HepG2 (cell line): ENCODE results near the gene YIF1B. TPM values are rescaled to one million over a fixed set of nuclear protein-coding genes. Genes with fewer than 3 reads are reported as not detected.

Experiments used
- ATAC-seq: fragments of 200-7000 bp; cut with Tn5 transposase; 3 replicates; pipeline ENCODE4 v1.9.1; 2020; ENCODE audit warnings: mild to moderate bottlenecking, moderate library complexity
- BruUV-seq: library from RNA; stranded (reverse); fragments of 400-500 nt; replicated peaks from 2 replicates; lab custom pipeline; 2021; lab: Mats Ljungman, UMichigan
- CTCF ChIA-PET: fragments of 300-600 bp; formaldehyde crosslinking; extraction: SDS; loops from one replicate; lab custom pipeline; 2021; ENCODE audit warnings: low total read pairs, inconsistent platforms, low intra/inter-chr PET ratio; lab: Yijun Ruan, JAX
- POLR2A ChIA-PET: fragments of 350-600 bp; sonication (Branson Sonifier 250); formaldehyde crosslinking; loops from one replicate; lab custom pipeline; 2020; ENCODE audit warnings: antibody characterized with exemption, inconsistent platforms; lab: Yijun Ruan, JAX
- DNase-seq: peaks from one replicate; pipeline ENCODE4 v3.0.0-alpha.2; 2015; ENCODE audit warnings: low spot score
- FAIRE-seq: peaks from 3 replicates; lab custom pipeline; 2011; peaks lifted over from hg19 to GRCh38; lab: Jason Lieb, UNC
- H2AFZ ChIP-seq: one replicate; pipeline ENCODE4 v1.6.1; 2011; ENCODE audit warnings: low read length, inconsistent platforms
- H3K27ac ChIP-seq: fragments of 300-600 bp; 3 replicates; pipeline ENCODE4 v1.8.0; 2011; ENCODE audit warnings: mixed run types, mild to moderate bottlenecking, mixed read lengths, low read length, inconsistent platforms; ENCODE audit not compliant: insufficient read depth; ENCODE audit errors: extremely low read length
- H3K27me3 ChIP-seq, 2 experiments: fragments of 200-600 bp in 1 of 2; 2 replicates in 1 of 2; 3 replicates in 1 of 2; pipeline versions ENCODE4 v1.6.0 to v1.8.0; 2011; ENCODE audit warnings: low read length in 2 of 2, mild to moderate bottlenecking in 2 of 2, moderate library complexity in 2 of 2, inconsistent platforms in 1 of 2; ENCODE audit not compliant: insufficient read depth in 2 of 2, control insufficient read depth in 1 of 2
- H3K36me3 ChIP-seq, 2 experiments: fragments of 200-600 bp in 1 of 2; replicated peaks in 1 of 2; 2 replicates in 1 of 2; 3 replicates in 1 of 2; pipeline versions ENCODE4 v1.5.1 to v1.8.0; 2011; ENCODE audit warnings: low read length in 2 of 2, inconsistent platforms in 1 of 2; ENCODE audit not compliant: insufficient read depth in 2 of 2, control insufficient read depth in 1 of 2
- H3K4me1 ChIP-seq: 2 replicates; pipeline ENCODE4 v1.5.1; 2012; ENCODE audit warnings: low read length, inconsistent platforms; ENCODE audit not compliant: insufficient read depth
- H3K4me2 ChIP-seq: 2 replicates; pipeline ENCODE4 v1.6.0; 2011; ENCODE audit warnings: low read depth, low read length, inconsistent platforms
- H3K4me3 ChIP-seq, 3 experiments: fragments of 200-600 bp in 1 of 3; sonication (generic), shearing (Covaris generic) in 1 of 3; replicated peaks in 1 of 3; 2 replicates each; pipeline ENCODE4 v1.5.1; 2011 to 2016; ENCODE audit warnings: low read length in 3 of 3, inconsistent platforms in 2 of 3, low read depth in 2 of 3, mild to moderate bottlenecking in 2 of 3, control low read depth in 1 of 3, mixed read lengths in 1 of 3; ENCODE audit not compliant: insufficient read depth in 1 of 3
- H3K79me2 ChIP-seq: one replicate; pipeline ENCODE4 v1.6.1; 2011; ENCODE audit warnings: low read length, inconsistent platforms; ENCODE audit not compliant: insufficient read depth
- H3K9ac ChIP-seq: 2 replicates; pipeline ENCODE4 v1.6.0; 2011; ENCODE audit warnings: mild to moderate bottlenecking, low read depth, low read length, inconsistent platforms; ENCODE audit not compliant: insufficient read depth
- H3K9me3 ChIP-seq: 2 replicates; pipeline ENCODE4 v1.5.1; 2012; ENCODE audit warnings: mild to moderate bottlenecking, low read length
- H4K20me1 ChIP-seq: 2 replicates; pipeline ENCODE4 v1.6.0; 2011; ENCODE audit warnings: inconsistent platforms, mild to moderate bottlenecking, low read length, moderate library complexity; ENCODE audit not compliant: insufficient read depth
- ATRX ChIP-seq: sonication (generic); formaldehyde crosslinking; IDR thresholded peaks from 2 replicates; pipeline ENCODE4 v1.4.0; 2020; ENCODE audit warnings: missing genetic modification reagents, borderline replicate concordance
- BHLHE40 ChIP-seq: IDR thresholded peaks from 2 replicates; pipeline ENCODE4 v1.6.1; 2011; ENCODE audit warnings: low read length, improper control_type of control experiment
- GLI4 ChIP-seq: sonication (generic); formaldehyde crosslinking; IDR thresholded peaks from 2 replicates; pipeline ENCODE4 v1.5.1; 2020; ENCODE audit warnings: missing genetic modification reagents, mild to moderate bottlenecking, moderate library complexity, borderline replicate concordance
- ZNF263 ChIP-seq: sonication (generic); formaldehyde crosslinking; IDR thresholded peaks from 2 replicates; pipeline ENCODE4 v1.4.0; 2020; ENCODE audit warnings: missing genetic modification reagents
- ZNF460 ChIP-seq: sonication (generic); formaldehyde crosslinking; IDR thresholded peaks from 2 replicates; pipeline ENCODE4 v1.5.1; 2020; ENCODE audit warnings: missing genetic modification reagents, mild to moderate bottlenecking, borderline replicate concordance
- WGBS: methylation state at CpG from one replicate; pipeline ENCODE4 v1.1.6; 2017; ENCODE audit warnings: low lambda C conversion rate; 5-methylcytosine and 5-hydroxymethylcytosine counted together
- in situ Hi-C: cut with HindIII; loops from 2 replicates; pipeline ENCODE4 v1.10.0; 2017; ENCODE audit warnings: low pct_unique_long_range_greater_than_20kb; ENCODE audit not compliant: extremely low pct_ligation_motif_present
- intact Hi-C: fragments of 100-400 bp; cut with micrococcal nuclease; formaldehyde crosslinking; loops from one replicate; pipeline ENCODE4 v1.10.0; 2022; ENCODE audit not compliant: unreplicated experiment
- polyA plus RNA-seq, 8 experiments: library from polyadenylated mRNA; depleted of rRNA in 3 of 8; stranded (reverse) in 7 of 8; unstranded in 1 of 8; fragments of >200 nt; fragmentation: Illumina TruSeq in 4 of 8; extraction: Trizol in 4 of 8; gene quantifications; 2 replicates each; pipeline versions ENCODE4 v1.2.1 to v1.2.3, GENCODE V29; 2011 to 2016; ENCODE audit warnings: low read depth in 4 of 8, missing spikeins in 1 of 8, mixed read lengths in 1 of 8; ENCODE audit not compliant: insufficient read depth in 1 of 8
- total RNA-seq, 5 experiments: library from RNA; depleted of rRNA; stranded (reverse); fragments of >200 nt; fragmentation: Illumina TruSeq; extraction: Trizol; gene quantifications; 2 replicates each; pipeline ENCODE4 v1.2.3, GENCODE V29; 2016; ENCODE audit warnings: low read depth in 1 of 5
- TF ChIP-seq, protein P1 (sequence below): sonication (generic); formaldehyde crosslinking; IDR thresholded peaks from 2 replicates; pipeline ENCODE4 v1.5.1; 2020; ENCODE audit warnings: missing genetic modification reagents, mild to moderate bottlenecking, borderline replicate concordance

YIF1B gene
- total and polyA plus RNA-seq, 2 of the 13 experiments (the other 11 are each of a cell fraction or from before 2014, with no cell fraction given): 41.4 to 85.2 TPM

- no TSS peak for BruUV-seq
- H3K27ac ChIP-seq: no peak overlapping the region
- FAIRE-seq (no peak), DNase-seq (no peak), ATAC-seq (peak; percentile 14)
- no peaks in the 10 kb centered on the region for H3K9me3 ChIP-seq
- in situ Hi-C loops (no loop called here), intact Hi-C loops (no loop called here)
- H3K27me3 ChIP-seq: peaks cover 16 to 53% of the 10 kb centered on the region in 2 experiments; a peak in 4 of 5 replicates
- CTCF ChIA-PET: no interaction called here
- 33% methylated on average over 23 of the region's 23 CpGs for WGBS
- no peak overlapping the region for H3K9ac ChIP-seq
- peak overlapping the region; percentile 88 for H3K4me2 ChIP-seq
- TF ChIP-seq, protein P1, sequence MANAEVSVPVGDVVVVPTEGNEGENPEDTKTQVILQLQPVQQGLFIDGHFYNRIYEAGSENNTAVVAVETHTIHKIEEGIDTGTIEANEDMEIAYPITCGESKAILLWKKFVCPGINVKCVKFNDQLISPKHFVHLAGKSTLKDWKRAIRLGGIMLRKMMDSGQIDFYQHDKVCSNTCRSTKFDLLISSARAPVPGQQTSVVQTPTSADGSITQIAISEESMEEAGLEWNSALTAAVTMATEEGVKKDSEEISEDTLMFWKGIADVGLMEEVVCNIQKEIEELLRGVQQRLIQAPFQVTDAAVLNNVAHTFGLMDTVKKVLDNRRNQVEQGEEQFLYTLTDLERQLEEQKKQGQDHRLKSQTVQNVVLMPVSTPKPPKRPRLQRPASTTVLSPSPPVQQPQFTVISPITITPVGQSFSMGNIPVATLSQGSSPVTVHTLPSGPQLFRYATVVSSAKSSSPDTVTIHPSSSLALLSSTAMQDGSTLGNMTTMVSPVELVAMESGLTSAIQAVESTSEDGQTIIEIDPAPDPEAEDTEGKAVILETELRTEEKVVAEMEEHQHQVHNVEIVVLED (CRISPR knock-in tag): no peak
- peak; percentile 83 for TF ChIP-seq ZNF263 (CRISPR knock-in tag)
- H2AFZ ChIP-seq: no peak overlapping the region
- POLR2A ChIA-PET: interaction anchor here (0.9 to 2.2 kb wide), 6 partner anchors 13 to 42 kb away, joined by 3 to 24 read pairs (median 4); partner anchors contain the start of genes FAM98C, GGN, PSMD8 and SPRED3
- no peaks in the 10 kb centered on the region for H3K36me3 ChIP-seq
- peak overlapping the region; percentile 57 to 75 (median 62); a peak in 4 of 6 replicates for H3K4me3 ChIP-seq
- no peaks in the 10 kb centered on the region for H4K20me1 ChIP-seq
- H3K4me1 ChIP-seq: peaks cover 24% of the 10 kb centered on the region
- H3K79me2 ChIP-seq: no peaks in the 10 kb centered on the region
Measured at GRCh38 chr19:38360839-38361631, 45.3 kb upstream of the YIF1B start.

DNA sequence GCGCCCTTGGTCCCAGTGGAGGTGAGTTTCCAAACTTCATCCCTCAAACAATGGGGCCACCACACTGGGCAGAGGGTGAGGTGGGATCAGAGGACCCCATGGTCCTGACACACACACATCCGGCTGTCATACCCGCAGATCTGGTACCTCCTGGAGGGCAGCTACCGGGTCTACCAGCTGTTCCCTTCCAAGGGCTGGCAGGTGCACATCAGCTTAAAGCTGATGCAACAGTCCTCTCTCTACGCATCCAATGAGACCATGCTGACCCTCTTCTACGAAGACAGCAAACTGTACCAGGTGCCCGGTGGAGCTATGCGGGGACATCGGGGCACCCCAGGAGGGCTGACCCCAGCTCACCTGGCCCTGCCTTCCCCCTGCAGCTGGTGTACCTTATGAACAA, 44.6 kb upstream of the YIF1B start:
- DNase-seq (no peak), ATAC-seq (no peak), FAIRE-seq (no peak)
- no TSS peak for BruUV-seq
- H3K9me3 ChIP-seq: no peaks in the 10 kb centered on the region
- H3K4me2 ChIP-seq: no peak overlapping the region
- no peak overlapping the region for H3K4me3 ChIP-seq
- H4K20me1 ChIP-seq: no peaks in the 10 kb centered on the region
- ChIA-PET POLR2A (interaction anchor here (1.4 to 2.2 kb wide), 2 partner anchors 14 to 24 kb away, joined by 3 to 6 read pairs; partner anchors contain the start of gene PSMD8), CTCF (no interaction called here)
- no peak overlapping the region for H2AFZ ChIP-seq
- H3K9ac ChIP-seq: no peak overlapping the region
- H3K36me3 ChIP-seq: no peaks in the 10 kb centered on the region
- peaks cover 16 to 52% of the 10 kb centered on the region in 2 experiments; a peak in 4 of 5 replicates for H3K27me3 ChIP-seq
- TF ChIP-seq ZNF460 (CRISPR knock-in tag) (no peak), BHLHE40 (no peak), ATRX (no peak), GLI4 (CRISPR knock-in tag) (no peak)
- no peaks in the 10 kb centered on the region for H3K79me2 ChIP-seq
- intact Hi-C loops: no loop called here
- in situ Hi-C loops: no loop called here
- 43% methylated on average over 4 of the region's 9 CpGs for WGBS
- no peak overlapping the region for H3K27ac ChIP-seq
- H3K4me1 ChIP-seq: peaks cover 23% of the 10 kb centered on the region
